Hepatocyte (in vitro differentiated cells): ENCODE measurements around the gene PRSS38. TPM values are rescaled to one million over a fixed set of nuclear protein-coding genes. Genes with fewer than 3 reads are reported as not detected.
A peak's percentile ranks its signal among the peaks of the same experiment; 100 is the strongest.

Experiments
- DNase-seq: peaks from one replicate; pipeline ENCODE4 v3.0.0-alpha.2; 2016; ENCODE audit warnings: low spot score
- H2AFZ ChIP-seq: fragments of 200-600 bp; sonication (generic); 2 replicates; pipeline ENCODE4 v1.6.0; 2016; ENCODE audit warnings: antibody characterized with exemption, mild to moderate bottlenecking
- H3K27ac ChIP-seq: fragments of 200-600 bp; sonication (generic); 2 replicates; pipeline ENCODE4 v1.5.1; 2016; ENCODE audit warnings: mild to moderate bottlenecking
- H3K27me3 ChIP-seq: fragments of 200-600 bp; sonication (generic); 2 replicates; pipeline ENCODE4 v1.6.1; 2016
- H3K36me3 ChIP-seq: fragments of 200-600 bp; sonication (generic); replicated peaks from 2 replicates; pipeline ENCODE4 v1.5.1; 2016; ENCODE audit warnings: low read depth; ENCODE audit not compliant: insufficient read depth
- H3K4me1 ChIP-seq: fragments of 200-600 bp; sonication (generic); 2 replicates; pipeline ENCODE4 v1.5.1; 2016; ENCODE audit warnings: mild to moderate bottlenecking, moderate library complexity; ENCODE audit not compliant: insufficient read depth
- H3K4me2 ChIP-seq: fragments of 200-600 bp; sonication (generic); 2 replicates; pipeline ENCODE4 v1.6.0; 2016
- H3K4me3 ChIP-seq: fragments of 200-600 bp; sonication (generic); 2 replicates; pipeline ENCODE4 v1.5.1; 2016; ENCODE audit warnings: mild to moderate bottlenecking
- H3K79me2 ChIP-seq: fragments of 200-600 bp; sonication (generic); 2 replicates; pipeline ENCODE4 v1.6.0; 2017; ENCODE audit warnings: mild to moderate bottlenecking
- H3K9me2 ChIP-seq: fragments of 200-600 bp; sonication (generic); replicated peaks from 2 replicates; pipeline ENCODE4 v1.6.0; 2017; ENCODE audit warnings: mild to moderate bottlenecking; ENCODE audit not compliant: insufficient read depth
- H3K9me3 ChIP-seq: fragments of 200-600 bp; sonication (generic); 2 replicates; pipeline ENCODE4 v1.5.1; 2016; ENCODE audit warnings: low read depth, mild to moderate bottlenecking
- H4K20me1 ChIP-seq: fragments of 200-600 bp; sonication (generic); 2 replicates; pipeline ENCODE4 v1.6.0; 2016; ENCODE audit warnings: mild to moderate bottlenecking; ENCODE audit not compliant: insufficient read depth, poor library complexity, severe bottlenecking
- EZH2 ChIP-seq: fragments of 200-600 bp; sonication (generic); IDR thresholded peaks from 2 replicates; pipeline ENCODE4 v1.6.1; 2016; ENCODE audit warnings: antibody characterized with exemption, mild to moderate bottlenecking, borderline replicate concordance
- EZH2phosphoT487 ChIP-seq: fragments of 200-600 bp; sonication (generic); IDR thresholded peaks from one replicate; pipeline ENCODE4 v1.6.1; 2018; ENCODE audit warnings: antibody characterized with exemption, mild to moderate bottlenecking, low read depth, moderate library complexity; ENCODE audit not compliant: unreplicated experiment, severe bottlenecking
- WGBS: methylation state at CpG from one replicate; pipeline ENCODE4 v1.1.6; 2016; ENCODE audit warnings: low lambda C conversion rate; ENCODE audit errors: missing lambda C conversion rate; 5-methylcytosine and 5-hydroxymethylcytosine counted together
- polyA plus RNA-seq: library from polyadenylated mRNA; unstranded; fragments of >200 nt; fragmentation: Nextera tagmentation; extraction: Ambion mirVana; gene quantifications from 2 replicates; pipeline ENCODE4 v1.2.1, GENCODE V29; 2016
- total RNA-seq: library from RNA; depleted of rRNA; stranded (reverse); fragments of >200 nt; gene quantifications from 2 replicates; pipeline ENCODE4 v1.2.3, GENCODE V29; 2014
- TF ChIP-seq, protein P1 (sequence below): fragments of 200-600 bp; sonication (generic); IDR thresholded peaks from 2 replicates; pipeline ENCODE4 v1.5.1; 2016; ENCODE audit warnings: antibody characterized with exemption, mild to moderate bottlenecking; ENCODE audit not compliant: poor library complexity

Gene PRSS38
- total and polyA plus RNA-seq, 2 experiments from 2014 or later = not detected

DNA sequence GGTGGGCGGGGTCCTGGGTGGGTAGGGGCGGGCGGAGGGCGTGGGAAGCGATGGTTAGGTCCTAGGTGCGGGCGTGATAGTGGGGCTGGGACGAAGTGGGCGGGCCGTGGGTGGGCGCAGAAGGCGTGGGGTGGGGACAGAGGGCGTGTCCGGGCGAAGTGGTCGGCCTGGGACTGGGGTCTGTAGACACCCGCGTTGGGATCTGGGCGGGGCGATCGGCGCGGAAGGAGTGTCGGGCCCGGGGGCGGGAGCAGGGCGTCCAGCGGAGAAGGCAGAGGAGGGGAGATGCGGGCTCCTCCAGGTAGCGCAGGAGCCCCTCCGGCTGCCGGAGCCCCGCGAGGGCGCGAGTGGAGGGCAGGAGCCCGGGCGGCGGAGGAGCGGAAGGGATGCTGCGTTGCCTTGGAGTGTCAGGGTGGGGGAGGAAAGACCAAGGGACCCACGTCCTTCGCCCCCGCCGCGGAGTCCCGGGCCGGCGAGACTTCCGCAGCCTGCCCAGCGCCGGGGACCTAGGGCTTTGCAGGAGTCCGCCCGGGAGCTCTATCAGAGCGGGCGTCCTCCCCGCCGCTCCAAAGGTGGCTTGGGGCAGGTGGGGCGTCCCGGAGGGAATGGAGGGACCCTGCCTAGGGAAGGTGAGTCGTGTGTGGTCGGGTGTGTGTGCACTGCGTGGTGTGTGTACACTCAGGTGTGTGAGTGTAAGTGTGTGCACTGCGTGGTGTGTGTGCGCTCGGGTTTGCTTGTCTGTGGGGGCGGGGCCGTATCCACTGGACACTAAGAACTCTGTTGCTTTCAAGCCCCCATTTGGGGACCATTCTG lies 27.0 kb upstream of the PRSS38 start:
- Histone ChIP-seq H3K9me2 (no peaks in the 10 kb centered on the region), H3K9me3 (no peaks in the 10 kb centered on the region), H3K36me3 (no peaks in the 10 kb centered on the region), H2AFZ (peak overlapping the region; percentile 76), H3K4me1 (peaks cover 15% of the 10 kb centered on the region), H3K79me2 (no peaks in the 10 kb centered on the region), H3K27ac (peak overlapping the region; percentile 50), H4K20me1 (no peaks in the 10 kb centered on the region), H3K4me3 (peak overlapping the region; percentile 66), H3K4me2 (peak overlapping the region; percentile 96), H3K27me3 (peaks cover 4% of the 10 kb centered on the region)
- peak; percentile 83 for DNase-seq
- WGBS = 0% methylated on average over 17 of the region's 68 CpGs
- TF ChIP-seq, protein P1, sequence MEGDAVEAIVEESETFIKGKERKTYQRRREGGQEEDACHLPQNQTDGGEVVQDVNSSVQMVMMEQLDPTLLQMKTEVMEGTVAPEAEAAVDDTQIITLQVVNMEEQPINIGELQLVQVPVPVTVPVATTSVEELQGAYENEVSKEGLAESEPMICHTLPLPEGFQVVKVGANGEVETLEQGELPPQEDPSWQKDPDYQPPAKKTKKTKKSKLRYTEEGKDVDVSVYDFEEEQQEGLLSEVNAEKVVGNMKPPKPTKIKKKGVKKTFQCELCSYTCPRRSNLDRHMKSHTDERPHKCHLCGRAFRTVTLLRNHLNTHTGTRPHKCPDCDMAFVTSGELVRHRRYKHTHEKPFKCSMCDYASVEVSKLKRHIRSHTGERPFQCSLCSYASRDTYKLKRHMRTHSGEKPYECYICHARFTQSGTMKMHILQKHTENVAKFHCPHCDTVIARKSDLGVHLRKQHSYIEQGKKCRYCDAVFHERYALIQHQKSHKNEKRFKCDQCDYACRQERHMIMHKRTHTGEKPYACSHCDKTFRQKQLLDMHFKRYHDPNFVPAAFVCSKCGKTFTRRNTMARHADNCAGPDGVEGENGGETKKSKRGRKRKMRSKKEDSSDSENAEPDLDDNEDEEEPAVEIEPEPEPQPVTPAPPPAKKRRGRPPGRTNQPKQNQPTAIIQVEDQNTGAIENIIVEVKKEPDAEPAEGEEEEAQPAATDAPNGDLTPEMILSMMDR = no peak

DNA sequence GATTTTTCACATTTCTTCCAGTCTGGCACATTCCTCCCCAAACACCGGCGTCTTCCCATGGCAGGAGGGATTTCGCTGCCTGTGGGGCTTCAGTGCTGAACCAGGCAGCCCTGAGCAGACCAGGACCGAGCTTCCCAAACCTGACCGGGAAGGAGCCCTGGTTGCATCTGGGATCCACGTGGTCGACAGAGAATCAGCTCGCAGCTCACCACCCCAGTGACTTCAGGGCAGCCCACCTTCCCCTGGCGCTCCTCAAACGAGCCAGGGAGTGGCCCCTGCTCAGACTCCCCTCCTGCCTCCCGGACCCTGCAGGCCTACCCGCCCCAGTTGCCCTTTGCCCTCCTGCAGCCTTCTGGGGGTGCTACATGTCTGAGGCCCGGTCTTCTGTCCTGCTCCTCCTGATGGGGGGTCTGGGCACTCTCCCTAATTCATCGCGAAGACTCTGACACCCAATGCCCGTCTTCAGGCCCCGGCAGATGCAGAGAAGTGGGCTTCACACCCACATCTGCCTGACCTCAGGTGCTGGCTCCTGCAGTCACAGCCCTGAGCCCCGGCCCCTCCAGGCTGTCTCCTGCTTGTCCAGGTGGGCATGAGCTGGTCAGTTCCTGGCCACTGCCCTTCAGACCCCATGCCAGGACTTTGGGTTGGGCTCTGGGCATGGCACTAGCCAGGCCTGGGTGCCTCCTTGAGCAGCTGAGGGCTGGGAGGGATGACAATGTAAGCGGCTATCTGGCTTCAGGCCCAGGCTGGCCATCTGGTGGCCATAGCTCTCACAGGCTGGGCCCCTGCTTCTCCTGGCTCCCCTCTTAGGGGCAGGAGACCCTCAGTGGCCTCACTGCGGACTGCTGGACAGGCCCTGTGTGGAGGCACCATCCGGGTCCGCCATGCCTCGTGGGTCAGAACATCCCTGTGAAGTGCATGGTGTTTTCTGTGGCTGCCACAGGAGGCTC lies 26.1 kb upstream of the PRSS38 start:
- H3K9me3 ChIP-seq = no peaks in the 10 kb centered on the region
- H2AFZ ChIP-seq = peak overlapping the region; percentile 76
- peaks cover 24% of the 10 kb centered on the region for H3K4me1 ChIP-seq
- peak overlapping the region; percentile 50 for H3K27ac ChIP-seq
- 56% methylated on average over 22 of the region's 23 CpGs for WGBS
- DNase-seq = no peak
- no peaks in the 10 kb centered on the region for H3K79me2 ChIP-seq
- H3K4me3 ChIP-seq = peak overlapping the region; percentile 66
- no peaks in the 10 kb centered on the region for H3K9me2 ChIP-seq
- H3K27me3 ChIP-seq = peaks cover 4% of the 10 kb centered on the region
- H3K36me3 ChIP-seq = no peaks in the 10 kb centered on the region
- H3K4me2 ChIP-seq = peak overlapping the region; percentile 96
- H4K20me1 ChIP-seq = no peaks in the 10 kb centered on the region
- TF ChIP-seq EZH2phosphoT487 = no peak
- no peak for TF ChIP-seq EZH2
- TF ChIP-seq, protein P1 = no peak

DNA sequence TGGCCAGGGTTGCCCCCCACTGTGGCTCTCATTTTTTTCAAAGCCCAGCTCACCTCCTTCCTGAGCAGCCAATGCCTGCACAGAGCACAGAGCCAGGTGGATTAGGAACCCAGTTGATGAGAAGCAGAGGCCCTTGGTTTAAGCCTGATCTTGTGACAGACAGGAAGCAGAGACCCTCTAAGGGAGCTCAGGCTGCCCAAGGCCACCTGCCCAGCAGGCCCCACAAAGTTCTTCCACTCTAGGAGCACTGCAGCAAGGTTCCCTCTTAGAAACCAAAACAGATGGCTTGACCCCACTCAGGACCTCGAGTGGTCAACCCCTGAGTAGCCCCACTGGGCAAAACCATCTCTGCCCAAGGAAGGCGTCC lies 25.5 kb upstream of the PRSS38 start:
- 89% methylated on average over 2 of the region's 2 CpGs for WGBS
- Histone ChIP-seq H3K4me1 (peaks cover 30% of the 10 kb centered on the region), H3K4me2 (no peak overlapping the region), H3K27me3 (peaks cover 4% of the 10 kb centered on the region), H2AFZ (no peak overlapping the region), H3K4me3 (no peak overlapping the region), H3K9me3 (no peaks in the 10 kb centered on the region), H3K79me2 (no peaks in the 10 kb centered on the region), H3K36me3 (no peaks in the 10 kb centered on the region), H3K27ac (no peak overlapping the region), H3K9me2 (no peaks in the 10 kb centered on the region), H4K20me1 (no peaks in the 10 kb centered on the region)
- DNase-seq = no peak
- TF ChIP-seq, protein P1 = no peak
- TF ChIP-seq EZH2 (no peak), EZH2phosphoT487 (no peak)
